WTC11 (cell line): ENCODE measurements around the gene SH3RF2. TPM values are rescaled to one million over a fixed set of nuclear protein-coding genes. Genes with fewer than 3 reads are reported as not detected.

ENCODE experiments used
- ATAC-seq: fragments of 200-7000 bp; cut with Tn5 transposase; 2 replicates; pipeline ENCODE4 v1.10.0; 2021; ENCODE audit warnings: mild to moderate bottlenecking, moderate library complexity
- CTCF ChIA-PET: fragments of 300-600 bp; sonication (Branson Sonifier 250); formaldehyde crosslinking; loops from one replicate; lab custom pipeline; 2021; ENCODE audit warnings: antibody characterized with exemption; lab: Charles Lee
- POLR2A ChIA-PET: fragments of 350-600 bp; sonication (Branson Sonifier 250); formaldehyde crosslinking; loops from one replicate; lab custom pipeline; 2021; ENCODE audit warnings: antibody characterized with exemption; lab: Charles Lee
- DNase-seq: peaks from one replicate; pipeline ENCODE4 v3.0.0; 2021; ENCODE audit warnings: low spot score
- H3K27ac Mint-ChIP-seq: 2 replicates; pipeline ENCODE4 v1.8.0; 2021; ENCODE audit warnings: mixed read lengths
- H3K27me3 Mint-ChIP-seq: 2 replicates; pipeline ENCODE4 v1.8.0; 2021; ENCODE audit warnings: low read depth, mild to moderate bottlenecking, moderate library complexity, mixed read lengths
- H3K36me3 Mint-ChIP-seq: 2 replicates; pipeline ENCODE4 v1.8.0; 2021; ENCODE audit warnings: mixed read lengths
- H3K4me1 Mint-ChIP-seq: 2 replicates; pipeline ENCODE4 v1.8.0; 2022; ENCODE audit warnings: mixed read lengths
- H3K4me3 Mint-ChIP-seq: 2 replicates; pipeline ENCODE4 v1.8.0; 2021; ENCODE audit warnings: mild to moderate bottlenecking, moderate library complexity, mixed read lengths
- H3K9me3 Mint-ChIP-seq: 2 replicates; pipeline ENCODE4 v1.8.0; 2021; ENCODE audit warnings: mixed read lengths
- ATF1 ChIP-seq: sonication (generic); formaldehyde crosslinking; IDR thresholded peaks from 2 replicates; pipeline ENCODE4 v1.8.1; 2023; ENCODE audit warnings: mild to moderate bottlenecking, moderate library complexity, missing genetic modification reagents
- ATF3 ChIP-seq: sonication (generic); formaldehyde crosslinking; conservative IDR thresholded peaks from 2 replicates; pipeline ENCODE4 v1.8.1; 2022; ENCODE audit warnings: mild to moderate bottlenecking, missing genetic modification reagents
- ATF6 ChIP-seq: sonication (generic); formaldehyde crosslinking; IDR thresholded peaks from 2 replicates; pipeline ENCODE4 v1.8.1; 2023; ENCODE audit warnings: mild to moderate bottlenecking, missing genetic modification reagents
- CREM ChIP-seq: sonication (generic); formaldehyde crosslinking; IDR thresholded peaks from 2 replicates; pipeline ENCODE4 v1.8.1; 2022; ENCODE audit warnings: mild to moderate bottlenecking, missing genetic modification reagents, moderate library complexity
- CTCF ChIP-seq: fragments of 200-600 bp; IDR thresholded peaks from 2 replicates; pipeline ENCODE4 v1.8.0; 2022; ENCODE audit warnings: antibody characterized with exemption
- ELF4 ChIP-seq: sonication (generic); formaldehyde crosslinking; IDR thresholded peaks from 2 replicates; pipeline ENCODE4 v1.8.1; 2022; ENCODE audit warnings: low read depth, mild to moderate bottlenecking, moderate library complexity, missing genetic modification reagents
- ERG ChIP-seq: fragments of 250-450 bp; sonication (Bioruptor Pico); IDR thresholded peaks from 2 replicates; pipeline ENCODE4 v1.8.0; 2021; ENCODE audit warnings: mild to moderate bottlenecking
- GTF2I ChIP-seq: fragments of 250-450 bp; sonication (Bioruptor Pico); conservative IDR thresholded peaks from 2 replicates; pipeline ENCODE4 v1.4.0; 2021; ENCODE audit warnings: mild to moderate bottlenecking
- NFE2L1 ChIP-seq: sonication (generic); formaldehyde crosslinking; IDR thresholded peaks from 2 replicates; pipeline ENCODE4 v1.8.1; 2023; ENCODE audit warnings: missing genetic modification reagents
- NFYB ChIP-seq: sonication (generic); formaldehyde crosslinking; conservative IDR thresholded peaks from 2 replicates; pipeline ENCODE4 v1.8.0; 2022; ENCODE audit warnings: low read depth, missing genetic modification reagents
- SMAD4 ChIP-seq: sonication (generic); formaldehyde crosslinking; IDR thresholded peaks from 2 replicates; pipeline ENCODE4 v1.8.0; 2022; ENCODE audit warnings: mild to moderate bottlenecking, missing genetic modification reagents
- SP1 ChIP-seq: sonication (generic); formaldehyde crosslinking; conservative IDR thresholded peaks from 2 replicates; pipeline ENCODE4 v1.8.1; 2022; ENCODE audit warnings: missing genetic modification reagents
- STAT6 ChIP-seq: sonication (generic); formaldehyde crosslinking; conservative IDR thresholded peaks from 2 replicates; pipeline ENCODE4 v1.8.1; 2023; ENCODE audit warnings: mild to moderate bottlenecking, low read depth, missing genetic modification reagents, moderate library complexity
- USF1 ChIP-seq: sonication (generic); formaldehyde crosslinking; IDR thresholded peaks from 2 replicates; pipeline ENCODE4 v1.8.0; 2022; ENCODE audit warnings: mild to moderate bottlenecking, missing genetic modification reagents
- ZNF138 ChIP-seq: sonication (generic); formaldehyde crosslinking; conservative IDR thresholded peaks from 2 replicates; pipeline ENCODE4 v1.8.1; 2022; ENCODE audit warnings: mild to moderate bottlenecking, moderate library complexity, missing genetic modification reagents
- ZNF219 ChIP-seq: sonication (generic); formaldehyde crosslinking; IDR thresholded peaks from 2 replicates; pipeline ENCODE4 v1.8.0; 2023; ENCODE audit warnings: missing genetic modification reagents, mild to moderate bottlenecking, borderline replicate concordance
- ZNF281 ChIP-seq: sonication (generic); formaldehyde crosslinking; IDR thresholded peaks from 2 replicates; pipeline ENCODE4 v1.8.0; 2023; ENCODE audit warnings: mild to moderate bottlenecking, missing genetic modification reagents
- ZNF416 ChIP-seq: fragments of 250-450 bp; sonication (Bioruptor Pico); IDR thresholded peaks from 2 replicates; pipeline ENCODE4 v1.9.0; 2021; ENCODE audit warnings: mild to moderate bottlenecking, inconsistent platforms
- total RNA-seq: library from RNA; stranded (reverse); gene quantifications from 3 replicates; pipeline ENCODE4 v1.2.3, GENCODE V29; 2021

SH3RF2 gene
- total RNA-seq, 1 experiment from 2014 or later: 0.83 TPM

- DNase-seq: no peak
- TF ChIP-seq ZNF416 (CRISPR knock-in tag) (no peak), GTF2I (CRISPR knock-in tag) (no peak), NFE2L1 (CRISPR knock-in tag) (no peak)
- Mint-ChIP-seq H3K4me1 (peaks cover 2% of the 10 kb centered on the region), H3K4me3 (no peak overlapping the region), H3K27me3 (peaks cover 2% of the 10 kb centered on the region; the same call in 1 of the 2 replicates), H3K9me3 (no peaks in the 10 kb centered on the region), H3K36me3 (no peaks in the 10 kb centered on the region), H3K27ac (no peak overlapping the region)
- no peak for ATAC-seq
- CTCF ChIA-PET: interaction anchor here (1.0 kb wide), 1 partner anchor 127 kb away, joined by 3 read pairs; no protein-coding TSS in a partner anchor
- POLR2A ChIA-PET: no interaction called here
Observed at GRCh38 chr5:145913701-145914100, 22.7 kb upstream of the SH3RF2 start.

- H3K27me3 Mint-ChIP-seq: peaks cover 3% of the 10 kb centered on the region; the same call in 1 of the 2 replicates
- POLR2A ChIA-PET: interaction anchor here (0.5 kb wide), 1 partner anchor 47 kb away, joined by 4 read pairs; no protein-coding TSS in a partner anchor
- H3K36me3 Mint-ChIP-seq: no peaks in the 10 kb centered on the region
- ATAC-seq (no peak), DNase-seq (no peak)
- CTCF ChIA-PET: interaction anchor here (0.6 kb wide), 1 partner anchor 618 kb away, joined by 3 read pairs; no protein-coding TSS in a partner anchor
- H3K4me1 Mint-ChIP-seq: peaks cover 17% of the 10 kb centered on the region
- H3K4me3 Mint-ChIP-seq: no peak overlapping the region
- H3K9me3 Mint-ChIP-seq: peaks cover 6% of the 10 kb centered on the region
- no peak for TF ChIP-seq SP1 (CRISPR knock-in tag)
- TF ChIP-seq ATF1 (CRISPR knock-in tag): no peak
- no peak for TF ChIP-seq CTCF
- TF ChIP-seq USF1: no peak
- TF ChIP-seq ELF4: no peak
- no peak overlapping the region for H3K27ac Mint-ChIP-seq
Observed at GRCh38 chr5:145915970-145916638, 20.3 kb upstream of the SH3RF2 start.

- Mint-ChIP-seq H3K36me3 (no peaks in the 10 kb centered on the region), H3K27me3 (peaks cover 3% of the 10 kb centered on the region; the same call in 1 of the 2 replicates), H3K4me3 (no peak overlapping the region), H3K9me3 (peaks cover 6% of the 10 kb centered on the region), H3K4me1 (peaks cover 17% of the 10 kb centered on the region), H3K27ac (no peak overlapping the region)
- DNase-seq: no peak
- ChIA-PET POLR2A (no interaction called here), CTCF (interaction anchor here (1.4 kb wide), 1 partner anchor 29 kb away, joined by 3 read pairs; no protein-coding TSS in a partner anchor)
- no peak for ATAC-seq
- TF ChIP-seq ZNF219: no peak
- no peak for TF ChIP-seq ATF6 (CRISPR knock-in tag)
- no peak for TF ChIP-seq STAT6 (CRISPR knock-in tag)
- no peak for TF ChIP-seq ZNF138
- no peak for TF ChIP-seq ATF3 (CRISPR knock-in tag)
- TF ChIP-seq ZNF281 (CRISPR knock-in tag): no peak
- no peak for TF ChIP-seq NFYB (CRISPR knock-in tag)
- TF ChIP-seq SMAD4 (CRISPR knock-in tag): no peak
- no peak for TF ChIP-seq ERG (CRISPR knock-in tag)
- TF ChIP-seq CREM: no peak
- TF ChIP-seq NFE2L1 (CRISPR knock-in tag): no peak
Observed at GRCh38 chr5:145917288-145917687, 19.1 kb upstream of the SH3RF2 start.
